HepG2 (cell line): Measurements from ENCODE around the gene TACC3. TPM values are rescaled to one million over a fixed set of nuclear protein-coding genes. Genes with fewer than 3 reads are reported as not detected.

Experiments
- HDAC1 ChIP-seq: sonication (generic); formaldehyde crosslinking; IDR thresholded peaks from 2 replicates; pipeline ENCODE4 v1.5.1; 2020; ENCODE audit warnings: mild to moderate bottlenecking, missing genetic modification reagents
- HMG20B ChIP-seq: conservative IDR thresholded peaks from 2 replicates; pipeline ENCODE4 v1.6.1; 2016; ENCODE audit warnings: missing genetic modification reagents, missing compliant biosample characterization
- HOXD1 ChIP-seq: sonication (generic); formaldehyde crosslinking; IDR thresholded peaks from 2 replicates; pipeline ENCODE4 v1.5.0; 2020; ENCODE audit warnings: missing genetic modification reagents
- MTF1 ChIP-seq: sonication (generic); formaldehyde crosslinking; IDR thresholded peaks from 2 replicates; pipeline ENCODE4 v1.5.0; 2020; ENCODE audit warnings: missing genetic modification reagents
- NFIB ChIP-seq: sonication (generic); formaldehyde crosslinking; IDR thresholded peaks from 2 replicates; pipeline ENCODE4 v1.9.0; 2021; ENCODE audit warnings: missing genetic modification reagents, mild to moderate bottlenecking, borderline replicate concordance
- TOPORS ChIP-seq: sonication (generic); formaldehyde crosslinking; IDR thresholded peaks from 2 replicates; pipeline ENCODE4 v1.8.0; 2023; ENCODE audit warnings: mild to moderate bottlenecking, missing genetic modification reagents
- ZNF776 ChIP-seq: sonication (generic); formaldehyde crosslinking; IDR thresholded peaks from 2 replicates; pipeline ENCODE4 v1.4.0; 2020; ENCODE audit warnings: mild to moderate bottlenecking, missing genetic modification reagents
- polyA plus RNA-seq, 8 experiments: library from polyadenylated mRNA; depleted of rRNA in 3 of 8; stranded (reverse) in 7 of 8; unstranded in 1 of 8; fragments of >200 nt; fragmentation: Illumina TruSeq in 4 of 8; extraction: Trizol in 4 of 8; gene quantifications; 2 replicates each; pipeline versions ENCODE4 v1.2.1 to v1.2.3, GENCODE V29; 2011 to 2016; ENCODE audit warnings: low read depth in 4 of 8, missing spikeins in 1 of 8, mixed read lengths in 1 of 8; ENCODE audit not compliant: insufficient read depth in 1 of 8
- total RNA-seq, 5 experiments: library from RNA; depleted of rRNA; stranded (reverse); fragments of >200 nt; fragmentation: Illumina TruSeq; extraction: Trizol; gene quantifications; 2 replicates each; pipeline ENCODE4 v1.2.3, GENCODE V29; 2016; ENCODE audit warnings: low read depth in 1 of 5
- TF ChIP-seq, protein P1 (sequence below): sonication (generic); formaldehyde crosslinking; conservative IDR thresholded peaks from 2 replicates; pipeline ENCODE4 v1.8.1; 2023; ENCODE audit warnings: missing genetic modification reagents
- TF ChIP-seq, protein P2 (sequence below): sonication (generic); formaldehyde crosslinking; IDR thresholded peaks from 2 replicates; pipeline ENCODE4 v1.5.1; 2020; ENCODE audit warnings: mild to moderate bottlenecking, missing genetic modification reagents, moderate library complexity
- TF ChIP-seq, protein P3 (sequence below): sonication (generic); formaldehyde crosslinking; IDR thresholded peaks from 2 replicates; pipeline ENCODE4 v1.4.0; 2020; ENCODE audit warnings: missing genetic modification reagents
- TF ChIP-seq, protein P4 (sequence below): sonication (generic); formaldehyde crosslinking; IDR thresholded peaks from 2 replicates; pipeline ENCODE4 v1.4.0; 2020; ENCODE audit warnings: low read depth, missing genetic modification reagents
- TF ChIP-seq, protein P5 (sequence below): sonication (generic); formaldehyde crosslinking; IDR thresholded peaks from 2 replicates; pipeline ENCODE4 v1.4.0; 2020; ENCODE audit warnings: missing genetic modification reagents, borderline replicate concordance

The TACC3 gene
- total and polyA plus RNA-seq, 2 of the 13 experiments (the other 11 are each of a cell fraction or from before 2014, with no cell fraction given) = 20.3 to 21.2 TPM

DNA sequence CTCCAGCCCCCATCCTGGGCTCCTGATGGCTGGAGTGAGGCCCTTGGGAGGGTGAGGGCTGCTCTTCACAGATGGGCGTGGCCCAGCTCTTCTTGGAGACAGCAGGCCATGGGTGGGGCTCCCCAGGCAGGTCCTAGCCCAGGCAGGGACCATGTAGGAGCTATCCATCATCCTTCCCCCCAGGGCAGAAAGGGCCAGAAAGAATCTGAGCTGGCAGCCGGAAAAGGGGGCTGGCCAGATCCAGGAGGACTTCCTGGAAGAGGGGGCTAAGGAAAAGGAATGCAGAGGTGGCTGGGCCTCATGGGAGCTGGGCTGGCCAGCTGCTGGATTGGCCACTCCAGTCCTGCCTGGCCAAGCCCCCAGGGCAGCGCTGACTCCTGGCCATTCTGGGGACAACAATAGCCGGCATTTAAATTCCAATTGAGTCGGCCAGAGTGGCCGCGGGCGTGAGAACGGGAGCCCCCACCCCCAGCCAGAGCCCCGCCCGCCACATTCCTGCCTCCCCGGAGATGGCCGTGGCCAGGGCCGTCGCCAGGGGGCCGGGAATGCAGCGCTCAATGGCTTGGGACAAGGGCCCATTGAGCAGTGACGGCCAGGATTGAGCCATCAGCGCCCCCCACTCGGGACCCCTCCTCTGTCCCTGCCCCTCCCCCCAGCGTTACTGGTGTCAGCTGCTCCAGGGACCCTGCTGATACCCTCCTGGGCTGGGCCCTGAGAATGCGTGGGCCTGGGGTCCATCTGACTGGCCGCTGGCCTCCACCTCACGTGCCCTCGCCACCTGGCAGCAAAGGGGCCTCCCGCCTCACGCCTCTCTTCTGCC lies 56.7 kb downstream of the TACC3 start (continued):
- no peak for TF ChIP-seq MTF1
- TF ChIP-seq NFIB = no peak
- TF ChIP-seq, protein P1, sequence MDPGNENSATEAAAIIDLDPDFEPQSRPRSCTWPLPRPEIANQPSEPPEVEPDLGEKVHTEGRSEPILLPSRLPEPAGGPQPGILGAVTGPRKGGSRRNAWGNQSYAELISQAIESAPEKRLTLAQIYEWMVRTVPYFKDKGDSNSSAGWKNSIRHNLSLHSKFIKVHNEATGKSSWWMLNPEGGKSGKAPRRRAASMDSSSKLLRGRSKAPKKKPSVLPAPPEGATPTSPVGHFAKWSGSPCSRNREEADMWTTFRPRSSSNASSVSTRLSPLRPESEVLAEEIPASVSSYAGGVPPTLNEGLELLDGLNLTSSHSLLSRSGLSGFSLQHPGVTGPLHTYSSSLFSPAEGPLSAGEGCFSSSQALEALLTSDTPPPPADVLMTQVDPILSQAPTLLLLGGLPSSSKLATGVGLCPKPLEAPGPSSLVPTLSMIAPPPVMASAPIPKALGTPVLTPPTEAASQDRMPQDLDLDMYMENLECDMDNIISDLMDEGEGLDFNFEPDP (CRISPR knock-in tag) = no peak
- TF ChIP-seq, protein P2, sequence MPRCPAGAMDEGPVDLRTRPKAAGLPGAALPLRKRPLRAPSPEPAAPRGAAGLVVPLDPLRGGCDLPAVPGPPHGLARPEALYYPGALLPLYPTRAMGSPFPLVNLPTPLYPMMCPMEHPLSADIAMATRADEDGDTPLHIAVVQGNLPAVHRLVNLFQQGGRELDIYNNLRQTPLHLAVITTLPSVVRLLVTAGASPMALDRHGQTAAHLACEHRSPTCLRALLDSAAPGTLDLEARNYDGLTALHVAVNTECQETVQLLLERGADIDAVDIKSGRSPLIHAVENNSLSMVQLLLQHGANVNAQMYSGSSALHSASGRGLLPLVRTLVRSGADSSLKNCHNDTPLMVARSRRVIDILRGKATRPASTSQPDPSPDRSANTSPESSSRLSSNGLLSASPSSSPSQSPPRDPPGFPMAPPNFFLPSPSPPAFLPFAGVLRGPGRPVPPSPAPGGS (CRISPR knock-in tag) = peak; percentile 72; the same call in 1 of the 2 replicates
- TF ChIP-seq, protein P3, sequence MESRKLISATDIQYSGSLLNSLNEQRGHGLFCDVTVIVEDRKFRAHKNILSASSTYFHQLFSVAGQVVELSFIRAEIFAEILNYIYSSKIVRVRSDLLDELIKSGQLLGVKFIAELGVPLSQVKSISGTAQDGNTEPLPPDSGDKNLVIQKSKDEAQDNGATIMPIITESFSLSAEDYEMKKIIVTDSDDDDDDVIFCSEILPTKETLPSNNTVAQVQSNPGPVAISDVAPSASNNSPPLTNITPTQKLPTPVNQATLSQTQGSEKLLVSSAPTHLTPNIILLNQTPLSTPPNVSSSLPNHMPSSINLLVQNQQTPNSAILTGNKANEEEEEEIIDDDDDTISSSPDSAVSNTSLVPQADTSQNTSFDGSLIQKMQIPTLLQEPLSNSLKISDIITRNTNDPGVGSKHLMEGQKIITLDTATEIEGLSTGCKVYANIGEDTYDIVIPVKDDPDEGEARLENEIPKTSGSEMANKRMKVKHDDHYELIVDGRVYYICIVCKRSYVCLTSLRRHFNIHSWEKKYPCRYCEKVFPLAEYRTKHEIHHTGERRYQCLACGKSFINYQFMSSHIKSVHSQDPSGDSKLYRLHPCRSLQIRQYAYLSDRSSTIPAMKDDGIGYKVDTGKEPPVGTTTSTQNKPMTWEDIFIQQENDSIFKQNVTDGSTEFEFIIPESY (CRISPR knock-in tag) = peak; percentile 59; the same call in 1 of the 2 replicates
- TF ChIP-seq TOPORS (CRISPR knock-in tag) = no peak
- TF ChIP-seq HDAC1 = peak; percentile 73
- no peak for TF ChIP-seq HMG20B (CRISPR knock-in tag)
- 0 out of 2 replicates have a peak, but pooled peaks have one; percentile 61 for TF ChIP-seq HOXD1
- TF ChIP-seq, protein P4, sequence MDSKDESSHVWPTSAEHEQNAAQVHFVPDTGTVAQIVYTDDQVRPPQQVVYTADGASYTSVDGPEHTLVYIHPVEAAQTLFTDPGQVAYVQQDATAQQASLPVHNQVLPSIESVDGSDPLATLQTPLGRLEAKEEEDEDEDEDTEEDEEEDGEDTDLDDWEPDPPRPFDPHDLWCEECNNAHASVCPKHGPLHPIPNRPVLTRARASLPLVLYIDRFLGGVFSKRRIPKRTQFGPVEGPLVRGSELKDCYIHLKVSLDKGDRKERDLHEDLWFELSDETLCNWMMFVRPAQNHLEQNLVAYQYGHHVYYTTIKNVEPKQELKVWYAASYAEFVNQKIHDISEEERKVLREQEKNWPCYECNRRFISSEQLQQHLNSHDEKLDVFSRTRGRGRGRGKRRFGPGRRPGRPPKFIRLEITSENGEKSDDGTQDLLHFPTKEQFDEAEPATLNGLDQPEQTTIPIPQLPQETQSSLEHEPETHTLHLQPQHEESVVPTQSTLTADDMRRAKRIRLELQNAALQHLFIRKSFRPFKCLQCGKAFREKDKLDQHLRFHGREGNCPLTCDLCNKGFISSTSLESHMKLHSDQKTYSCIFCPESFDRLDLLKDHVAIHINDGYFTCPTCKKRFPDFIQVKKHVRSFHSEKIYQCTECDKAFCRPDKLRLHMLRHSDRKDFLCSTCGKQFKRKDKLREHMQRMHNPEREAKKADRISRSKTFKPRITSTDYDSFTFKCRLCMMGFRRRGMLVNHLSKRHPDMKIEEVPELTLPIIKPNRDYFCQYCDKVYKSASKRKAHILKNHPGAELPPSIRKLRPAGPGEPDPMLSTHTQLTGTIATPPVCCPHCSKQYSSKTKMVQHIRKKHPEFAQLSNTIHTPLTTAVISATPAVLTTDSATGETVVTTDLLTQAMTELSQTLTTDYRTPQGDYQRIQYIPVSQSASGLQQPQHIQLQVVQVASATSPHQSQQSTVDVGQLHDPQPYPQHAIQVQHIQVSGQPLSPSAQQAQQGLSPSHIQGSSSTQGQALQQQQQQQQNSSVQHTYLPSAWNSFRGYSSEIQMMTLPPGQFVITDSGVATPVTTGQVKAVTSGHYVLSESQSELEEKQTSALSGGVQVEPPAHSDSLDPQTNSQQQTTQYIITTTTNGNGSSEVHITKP (CRISPR knock-in tag) = no peak
- TF ChIP-seq ZNF776 (CRISPR knock-in tag) = no peak
- TF ChIP-seq, protein P5, sequence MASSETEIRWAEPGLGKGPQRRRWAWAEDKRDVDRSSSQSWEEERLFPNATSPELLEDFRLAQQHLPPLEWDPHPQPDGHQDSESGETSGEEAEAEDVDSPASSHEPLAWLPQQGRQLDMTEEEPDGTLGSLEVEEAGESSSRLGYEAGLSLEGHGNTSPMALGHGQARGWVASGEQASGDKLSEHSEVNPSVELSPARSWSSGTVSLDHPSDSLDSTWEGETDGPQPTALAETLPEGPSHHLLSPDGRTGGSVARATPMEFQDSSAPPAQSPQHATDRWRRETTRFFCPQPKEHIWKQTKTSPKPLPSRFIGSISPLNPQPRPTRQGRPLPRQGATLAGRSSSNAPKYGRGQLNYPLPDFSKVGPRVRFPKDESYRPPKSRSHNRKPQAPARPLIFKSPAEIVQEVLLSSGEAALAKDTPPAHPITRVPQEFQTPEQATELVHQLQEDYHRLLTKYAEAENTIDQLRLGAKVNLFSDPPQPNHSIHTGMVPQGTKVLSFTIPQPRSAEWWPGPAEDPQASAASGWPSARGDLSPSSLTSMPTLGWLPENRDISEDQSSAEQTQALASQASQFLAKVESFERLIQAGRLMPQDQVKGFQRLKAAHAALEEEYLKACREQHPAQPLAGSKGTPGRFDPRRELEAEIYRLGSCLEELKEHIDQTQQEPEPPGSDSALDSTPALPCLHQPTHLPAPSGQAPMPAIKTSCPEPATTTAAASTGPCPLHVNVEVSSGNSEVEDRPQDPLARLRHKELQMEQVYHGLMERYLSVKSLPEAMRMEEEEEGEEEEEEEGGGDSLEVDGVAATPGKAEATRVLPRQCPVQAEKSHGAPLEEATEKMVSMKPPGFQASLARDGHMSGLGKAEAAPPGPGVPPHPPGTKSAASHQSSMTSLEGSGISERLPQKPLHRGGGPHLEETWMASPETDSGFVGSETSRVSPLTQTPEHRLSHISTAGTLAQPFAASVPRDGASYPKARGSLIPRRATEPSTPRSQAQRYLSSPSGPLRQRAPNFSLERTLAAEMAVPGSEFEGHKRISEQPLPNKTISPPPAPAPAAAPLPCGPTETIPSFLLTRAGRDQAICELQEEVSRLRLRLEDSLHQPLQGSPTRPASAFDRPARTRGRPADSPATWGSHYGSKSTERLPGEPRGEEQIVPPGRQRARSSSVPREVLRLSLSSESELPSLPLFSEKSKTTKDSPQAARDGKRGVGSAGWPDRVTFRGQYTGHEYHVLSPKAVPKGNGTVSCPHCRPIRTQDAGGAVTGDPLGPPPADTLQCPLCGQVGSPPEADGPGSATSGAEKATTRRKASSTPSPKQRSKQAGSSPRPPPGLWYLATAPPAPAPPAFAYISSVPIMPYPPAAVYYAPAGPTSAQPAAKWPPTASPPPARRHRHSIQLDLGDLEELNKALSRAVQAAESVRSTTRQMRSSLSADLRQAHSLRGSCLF (CRISPR knock-in tag) = peak; percentile 55; the same call in 1 of the 2 replicates
